Activated CD4-positive, alpha-beta T cell treated with anti-CD3 and anti-CD28 coated beads for 4 hours (primary cell): ENCODE measurements around the gene DYRK1B.

ENCODE experiments used
- DNase-seq, 2 donors: peaks; one replicate each; pipeline ENCODE4 v3.0.0-alpha.2; 2020

The DYRK1B gene

DNA sequence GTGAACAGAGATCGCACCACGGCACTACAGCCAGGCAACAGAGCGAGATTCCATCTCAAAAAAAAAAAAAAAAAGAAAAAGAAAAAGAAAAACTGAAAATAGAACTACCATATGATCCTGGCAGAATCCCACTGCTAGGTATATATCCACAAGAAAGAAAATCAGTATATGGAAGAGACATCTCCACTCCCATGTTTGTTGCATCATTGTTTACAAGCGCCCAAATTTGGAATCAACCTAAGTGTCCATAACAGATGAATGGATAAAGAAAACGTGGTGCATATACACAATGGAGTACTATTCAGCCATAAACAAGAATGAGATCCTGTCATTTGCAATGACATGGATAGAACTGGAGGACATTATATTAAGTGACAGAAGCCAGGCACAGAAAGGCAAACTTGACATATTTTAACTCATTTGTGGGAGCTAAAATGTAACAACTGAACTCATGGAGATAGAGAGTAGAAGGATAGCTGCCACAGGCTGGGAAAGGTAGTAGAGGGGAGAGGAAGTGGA lies 26.1 kb downstream of the DYRK1B start:
- no peak for DNase-seq

DNA sequence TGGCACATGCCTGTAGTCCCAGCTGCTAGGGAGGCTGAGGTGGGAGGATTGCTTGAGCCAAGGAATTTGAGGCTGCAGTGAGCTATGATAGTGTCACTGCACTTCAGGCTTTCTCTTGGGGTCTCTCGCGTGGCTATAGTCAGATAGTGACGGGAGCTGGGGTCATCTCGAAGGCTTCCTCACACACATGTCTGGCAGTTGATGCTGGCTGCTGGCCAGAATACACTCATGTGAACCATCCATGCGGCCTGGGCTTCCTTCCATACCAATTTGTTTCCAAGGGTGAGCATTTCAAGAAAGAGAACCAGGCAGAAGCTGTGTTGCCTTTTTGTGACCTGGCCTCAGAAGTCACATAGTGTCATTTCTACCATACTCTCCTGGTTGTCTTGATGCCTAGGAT lies 28.9 kb downstream of the DYRK1B start:
- DNase-seq: no peak

DNA sequence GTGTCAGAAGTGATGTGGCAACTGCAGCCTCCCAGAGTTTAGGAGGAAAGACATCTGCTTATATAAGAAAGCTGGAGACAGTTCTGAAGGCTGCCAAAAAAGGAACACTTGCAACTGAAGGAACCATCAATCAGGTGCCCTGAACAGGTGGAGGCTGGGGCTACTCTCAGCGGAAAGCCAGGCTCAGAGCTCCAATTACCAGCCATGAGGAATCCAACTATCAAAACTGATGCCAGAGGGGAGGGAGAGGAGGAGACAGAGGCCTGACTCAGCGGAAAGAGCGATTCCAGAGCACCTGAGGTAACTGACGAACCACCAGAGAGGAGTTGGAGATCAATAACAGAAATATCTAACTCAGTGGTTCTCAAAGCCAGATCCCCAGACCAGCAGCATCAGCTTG lies 31.0 kb downstream of the DYRK1B start:
- DNase-seq: no peak

DNA sequence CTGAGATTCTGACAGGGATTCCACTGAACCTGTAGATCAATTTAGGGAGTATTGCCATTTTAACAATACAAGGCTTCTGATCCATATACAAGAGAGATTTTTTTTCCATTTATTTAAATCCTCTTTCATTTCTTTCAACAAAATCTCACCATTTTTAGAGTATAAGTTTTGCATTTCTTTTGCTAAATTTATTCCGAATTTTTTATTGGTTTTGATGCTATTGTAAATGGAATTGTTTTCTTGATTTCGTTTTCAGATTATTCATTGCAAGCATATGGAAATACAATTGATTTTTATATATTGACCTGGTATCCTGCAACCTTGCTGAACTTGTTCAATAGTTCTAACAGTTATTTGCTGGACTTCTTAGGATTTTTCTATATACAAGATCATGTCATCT lies 36.9 kb downstream of the DYRK1B start:
- no peak for DNase-seq

DNA sequence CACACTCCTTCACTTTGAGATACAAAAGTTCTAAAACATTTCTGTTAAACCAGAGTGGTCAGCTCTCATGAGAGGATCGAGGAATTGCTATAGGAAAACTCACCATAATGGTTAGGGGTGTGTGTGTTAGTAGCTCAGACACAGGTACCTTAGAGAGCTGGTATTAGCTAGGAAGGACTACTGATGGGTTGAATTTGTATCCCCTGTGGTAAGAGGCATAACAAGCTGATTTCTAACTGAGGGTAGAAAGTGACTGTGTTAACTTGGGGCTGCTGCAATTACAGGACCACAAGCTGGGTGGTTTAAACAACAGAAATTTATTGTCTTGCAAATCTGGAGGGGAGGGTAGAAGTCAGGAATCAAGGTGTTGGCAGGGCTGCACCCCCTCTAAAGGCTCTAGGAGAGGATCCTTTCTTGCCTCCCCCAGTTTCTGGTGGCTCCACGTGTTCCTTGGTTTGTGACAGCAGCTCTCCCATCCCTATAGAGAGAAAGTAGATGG lies 37.9 kb downstream of the DYRK1B start:
- DNase-seq: no peak

GRCh38 chr19:39795001-39795400 lies 39.0 kb downstream of the DYRK1B start:
- DNase-seq: no peak

GRCh38 chr19:39792999-39793546 lies 40.9 kb downstream of the DYRK1B start:
- DNase-seq: peak; percentile 67 to 68

- DNase-seq: no peak
Observed at GRCh38 chr19:39788244-39788643, 45.7 kb downstream of the DYRK1B start.

GRCh38 chr19:39780894-39781293 lies 53.1 kb downstream of the DYRK1B start:
- DNase-seq: no peak

DNA sequence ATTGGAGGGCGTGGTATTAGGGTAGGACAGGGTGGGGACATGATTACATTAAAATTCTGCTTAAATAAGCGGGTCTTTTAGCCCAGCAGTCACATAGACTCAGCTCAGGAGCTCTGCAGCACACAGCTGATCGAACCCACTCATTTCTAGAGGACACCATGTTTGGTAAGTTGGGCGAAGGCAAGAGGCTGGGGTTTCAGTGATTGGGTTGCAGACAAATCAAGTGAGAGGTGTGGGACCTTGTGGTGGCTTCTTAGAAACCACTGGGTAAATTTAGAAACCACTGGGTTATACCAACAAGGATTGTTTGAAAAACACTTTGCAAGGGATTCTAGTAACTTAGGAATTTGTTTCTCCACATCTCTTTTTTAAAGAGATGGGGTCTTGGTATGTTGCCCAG lies 55.2 kb downstream of the DYRK1B start, which contains the start of gene LEUTX:
Gene LEUTX (plus strand): TSS at position 92 of the 400 bp plus-strand sequence. CDS start 67 bp downstream, at position 159.
- no peak for DNase-seq
